ENCODE measurements around the gene UBE3C.
A peak's percentile ranks its signal among the peaks of the same experiment; 100 is the strongest.
"Not testable (repeated sequence)": the region's sequence is repeated elsewhere in the genome, so short reads cannot be mapped to it uniquely, and the experiment has no call there.

The UBE3C gene

DNA sequence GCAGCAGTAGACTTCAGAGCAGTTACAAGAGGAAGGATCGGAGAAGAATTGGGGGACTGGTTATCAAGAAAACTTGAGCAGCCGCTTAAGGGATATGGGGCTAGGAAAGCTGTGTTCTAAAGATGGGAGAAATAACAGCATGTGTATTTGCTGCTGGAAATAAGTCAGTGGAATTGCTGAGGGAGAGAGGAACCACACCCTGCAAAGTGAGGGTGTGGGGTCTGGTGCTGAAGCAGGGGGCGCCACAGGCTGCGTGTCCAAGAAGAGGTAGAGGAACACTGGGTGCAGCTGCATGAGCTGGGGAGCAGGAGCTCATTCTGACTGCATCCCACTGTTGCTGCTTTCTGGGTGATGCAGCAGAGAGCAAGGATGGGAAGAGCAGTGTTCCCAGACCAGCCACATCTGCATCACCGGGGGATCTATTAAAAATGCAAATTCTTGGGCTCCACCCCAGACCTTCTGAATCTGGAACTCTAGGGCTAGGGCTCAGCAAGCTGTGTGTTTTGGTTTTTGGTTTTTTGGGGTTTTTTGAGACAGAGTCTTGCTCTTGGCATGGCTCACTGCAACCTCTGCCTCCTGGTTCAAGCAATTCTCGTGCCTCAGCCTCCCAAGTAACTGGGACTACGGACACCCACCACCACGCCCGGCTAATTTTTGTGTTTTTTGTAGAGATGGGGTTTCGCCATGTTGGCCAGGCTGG lies 101.0 kb downstream of the UBE3C start:
- TF ChIP-seq, protein P1, sequence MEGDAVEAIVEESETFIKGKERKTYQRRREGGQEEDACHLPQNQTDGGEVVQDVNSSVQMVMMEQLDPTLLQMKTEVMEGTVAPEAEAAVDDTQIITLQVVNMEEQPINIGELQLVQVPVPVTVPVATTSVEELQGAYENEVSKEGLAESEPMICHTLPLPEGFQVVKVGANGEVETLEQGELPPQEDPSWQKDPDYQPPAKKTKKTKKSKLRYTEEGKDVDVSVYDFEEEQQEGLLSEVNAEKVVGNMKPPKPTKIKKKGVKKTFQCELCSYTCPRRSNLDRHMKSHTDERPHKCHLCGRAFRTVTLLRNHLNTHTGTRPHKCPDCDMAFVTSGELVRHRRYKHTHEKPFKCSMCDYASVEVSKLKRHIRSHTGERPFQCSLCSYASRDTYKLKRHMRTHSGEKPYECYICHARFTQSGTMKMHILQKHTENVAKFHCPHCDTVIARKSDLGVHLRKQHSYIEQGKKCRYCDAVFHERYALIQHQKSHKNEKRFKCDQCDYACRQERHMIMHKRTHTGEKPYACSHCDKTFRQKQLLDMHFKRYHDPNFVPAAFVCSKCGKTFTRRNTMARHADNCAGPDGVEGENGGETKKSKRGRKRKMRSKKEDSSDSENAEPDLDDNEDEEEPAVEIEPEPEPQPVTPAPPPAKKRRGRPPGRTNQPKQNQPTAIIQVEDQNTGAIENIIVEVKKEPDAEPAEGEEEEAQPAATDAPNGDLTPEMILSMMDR (IDR thresholded peaks at IDR 0.05; ENCODE audit: low read depth, low read length): no peak
- H3K4me3 ChIP-seq (replicated peaks in 1 of 2; ENCODE audit: low read depth in 2 of 2, low read length in 2 of 2): no peak overlapping the region
- no peak for DNase-seq (ENCODE audit: low read depth in 2 of 2)

DNA sequence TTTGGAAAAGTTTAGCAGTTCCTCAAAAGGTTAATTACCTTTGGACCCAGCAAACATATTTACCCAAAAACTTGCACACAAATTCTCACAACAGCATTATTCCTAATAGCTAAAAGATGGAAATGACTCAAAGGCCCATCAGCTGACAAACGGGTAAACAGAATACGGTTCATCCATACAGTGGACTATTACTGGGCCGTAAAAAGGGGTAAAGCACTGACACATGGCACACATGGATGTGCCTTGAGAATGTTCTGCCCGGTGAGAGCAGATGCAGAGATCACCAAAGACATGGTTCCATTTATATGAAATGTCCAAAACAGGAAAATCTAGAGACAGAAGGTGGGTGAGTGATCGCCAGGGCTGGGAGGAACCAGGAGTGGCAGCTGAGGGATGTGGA lies 102.9 kb downstream of the UBE3C start:
- no peak for DNase-seq (ENCODE audit: low read depth in 2 of 2)

DNA sequence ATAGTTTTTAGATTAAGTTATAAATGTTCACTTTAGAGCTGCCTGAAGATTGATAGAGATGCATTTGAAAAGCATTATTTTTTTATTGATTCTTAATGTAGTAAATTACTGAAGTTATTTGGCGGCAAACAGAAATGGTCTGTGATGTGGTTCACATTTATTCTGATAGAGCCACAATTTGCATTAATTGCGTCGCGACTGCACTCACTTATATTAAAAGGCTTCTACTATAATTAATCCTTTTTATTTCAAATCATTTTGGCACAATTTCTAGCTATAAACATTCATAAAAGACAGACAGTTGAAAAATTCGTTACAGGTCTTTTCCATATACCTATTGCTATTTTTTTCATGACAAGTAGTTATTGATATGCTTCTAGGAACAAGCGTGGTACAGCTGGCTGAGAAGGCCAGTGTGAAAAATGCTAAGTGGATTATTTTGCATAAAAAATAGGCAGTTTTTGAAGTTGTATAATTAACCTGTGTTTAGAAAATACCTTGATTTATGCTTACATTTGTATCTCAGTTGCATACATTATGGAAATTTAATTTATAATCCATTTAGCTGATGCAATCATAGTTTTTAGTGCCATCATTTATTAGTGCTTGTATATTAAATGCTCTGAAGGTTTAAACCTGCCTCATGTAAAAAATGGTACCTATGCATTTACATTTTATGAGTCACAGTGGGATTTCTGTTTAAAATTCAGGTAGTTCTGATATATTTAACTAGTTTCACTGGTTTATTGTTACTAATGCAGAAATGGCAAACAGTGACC lies 106.0 kb downstream of the UBE3C start:
- TF ChIP-seq, protein P1 (IDR thresholded peaks at IDR 0.05; ENCODE audit: low read depth, low read length): no peak
- no peak for DNase-seq (ENCODE audit: low read depth in 2 of 2)

More for the DNA sequence above, 102.9 kb downstream of the UBE3C start:
- TF ChIP-seq, protein P1 (IDR thresholded peaks at IDR 0.05; ENCODE audit: low read depth, low read length): no peak
- no peak overlapping the region for H3K4me3 ChIP-seq (replicated peaks in 1 of 2; ENCODE audit: low read depth in 2 of 2, low read length in 2 of 2)

DNA sequence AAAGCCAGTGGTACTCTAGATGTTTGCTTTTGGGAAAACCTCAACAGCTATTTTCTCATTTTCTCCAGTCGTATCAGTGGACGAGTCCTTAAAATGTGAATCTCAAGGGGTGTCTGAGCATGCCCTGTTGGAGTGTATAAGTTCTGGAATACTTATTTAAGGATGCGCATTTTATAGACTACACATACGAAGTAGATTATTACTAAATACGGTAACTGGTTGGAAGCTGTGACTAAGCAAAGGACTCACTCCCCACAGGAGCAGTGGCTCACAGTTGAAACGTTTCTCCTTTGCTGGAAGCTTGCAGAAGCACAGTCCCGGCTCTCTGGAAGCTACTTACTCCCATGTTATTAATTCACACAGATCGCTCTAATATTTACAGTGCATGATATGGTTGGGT lies 107.3 kb downstream of the UBE3C start:
- no peak for DNase-seq (ENCODE audit: low read depth in 2 of 2)
- H3K4me3 ChIP-seq (replicated peaks in 1 of 2; ENCODE audit: low read depth in 2 of 2, low read length in 2 of 2): no peak overlapping the region
- TF ChIP-seq, protein P1 (IDR thresholded peaks at IDR 0.05; ENCODE audit: low read depth, low read length): no peak

More for the DNA sequence above, 106.0 kb downstream of the UBE3C start:
- no peak overlapping the region for H3K4me3 ChIP-seq (replicated peaks in 1 of 2; ENCODE audit: low read depth in 2 of 2, low read length in 2 of 2)

DNA sequence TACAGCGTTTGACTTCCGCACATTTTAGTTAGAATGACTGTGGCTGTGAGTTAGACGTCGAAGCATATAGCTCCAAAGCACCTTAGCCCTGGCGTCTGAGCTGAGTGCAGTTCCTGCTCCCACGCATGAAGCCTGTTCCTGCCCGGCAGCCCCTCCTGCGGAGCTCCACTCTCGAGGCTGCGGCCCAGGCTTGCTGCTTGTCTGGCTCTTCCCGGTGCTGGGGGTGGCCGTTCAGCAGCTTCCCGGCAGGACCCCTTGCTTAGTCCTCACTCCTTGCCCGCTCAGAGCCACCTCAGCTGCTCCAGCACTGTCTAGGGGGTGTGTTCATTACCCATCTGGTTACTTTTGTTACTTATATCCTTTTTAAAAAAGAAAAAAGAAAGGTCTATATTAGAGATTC lies 109.9 kb downstream of the UBE3C start:
- no peak overlapping the region for H3K4me3 ChIP-seq (replicated peaks in 1 of 2; ENCODE audit: low read depth in 2 of 2, low read length in 2 of 2)
- no peak for DNase-seq (ENCODE audit: low read depth in 2 of 2)
- TF ChIP-seq, protein P1 (IDR thresholded peaks at IDR 0.05; ENCODE audit: low read depth, low read length): no peak

DNA sequence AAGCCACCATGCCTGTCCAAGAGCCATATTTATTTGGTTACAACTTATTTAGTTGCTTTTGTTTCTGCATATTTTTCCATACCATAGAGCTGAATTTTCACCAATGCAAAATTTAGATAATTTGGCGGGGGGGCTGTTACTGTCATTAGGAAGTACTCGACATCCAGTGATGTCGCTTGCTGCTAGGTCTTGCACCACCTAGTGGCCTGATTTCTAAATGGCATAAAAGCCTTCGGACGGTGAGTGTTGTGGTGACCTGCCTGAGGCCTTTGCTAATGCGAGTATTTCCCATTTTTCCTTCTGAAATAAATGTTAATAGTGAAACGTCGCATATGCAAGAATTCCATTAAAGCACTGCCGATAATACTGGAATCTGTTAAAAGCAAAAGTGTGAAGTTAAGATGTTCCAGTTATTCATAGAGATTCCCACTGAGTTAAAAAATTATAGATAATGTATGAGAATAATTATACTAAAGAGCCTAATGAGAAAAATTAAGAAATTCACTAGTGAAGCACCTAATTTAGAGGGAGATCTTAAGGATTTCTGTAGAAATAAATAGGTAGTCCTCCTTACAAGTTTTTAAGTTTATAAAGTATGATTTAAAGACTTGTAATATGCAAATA lies 112.0 kb downstream of the UBE3C start:
- peak; percentile 68 to 83 for DNase-seq (ENCODE audit: low read depth in 2 of 2)
- H3K4me3 ChIP-seq (replicated peaks in 1 of 2; ENCODE audit: low read depth in 2 of 2, low read length in 2 of 2): no peak overlapping the region
- TF ChIP-seq, protein P1 (IDR thresholded peaks at IDR 0.05; ENCODE audit: low read depth, low read length): peak; percentile 74

DNA sequence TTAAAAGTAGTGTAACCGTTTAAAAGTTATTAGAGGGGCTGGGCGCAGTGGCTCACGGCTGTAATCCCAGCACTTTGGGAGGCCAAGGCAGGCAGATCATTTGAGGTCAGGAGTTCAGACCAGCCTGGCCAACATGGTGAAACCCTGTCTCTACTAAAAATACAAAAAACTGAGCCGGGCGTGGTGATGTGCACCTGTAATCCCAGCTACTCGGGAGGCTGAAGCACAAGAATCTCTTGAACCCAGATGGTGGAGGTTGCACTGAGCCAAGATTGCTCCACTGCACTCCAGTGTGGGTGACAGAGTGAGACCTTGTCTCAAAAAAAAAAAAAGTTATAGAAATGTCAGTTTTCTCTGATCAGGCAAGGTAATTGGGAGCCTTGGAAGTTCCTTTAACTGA lies 113.1 kb downstream of the UBE3C start:
- H3K4me3 ChIP-seq (replicated peaks in 1 of 2; ENCODE audit: low read depth in 2 of 2, low read length in 2 of 2); DNase-seq (ENCODE audit: low read depth in 2 of 2): not testable (repeated sequence)

Measured in cardiac fibroblast (primary cell).